HG03432 (cell line): Measurements from ENCODE around the gene ATF6.

ENCODE experiments used
- ATAC-seq: cut with Tn5 transposase; IDR thresholded peaks from one replicate; pipeline ENCODE4 v1.9.1; 2021; ENCODE audit warnings: mild to moderate bottlenecking, moderate library complexity; ENCODE audit not compliant: unreplicated experiment

Gene ATF6

GRCh38 chr1:161956097-161956496 lies 190.0 kb downstream of the ATF6 start:
- no peak for ATAC-seq

GRCh38 chr1:161956930-161957329 lies 190.8 kb downstream of the ATF6 start:
- ATAC-seq, result no peak

- ATAC-seq, result no peak
Observed at GRCh38 chr1:161958425-161958824, 192.3 kb downstream of the ATF6 start.

- peak; percentile 97 for ATAC-seq
Observed at GRCh38 chr1:161962091-161962887, 196.2 kb downstream of the ATF6 start.

GRCh38 chr1:161966067-161966466 lies 199.9 kb downstream of the ATF6 start:
- no peak for ATAC-seq

- ATAC-seq, result no peak
Observed at GRCh38 chr1:161970036-161970435, 203.9 kb downstream of the ATF6 start.

GRCh38 chr1:161970633-161971032 lies 204.5 kb downstream of the ATF6 start:
- no peak for ATAC-seq

- no peak for ATAC-seq
Observed at GRCh38 chr1:161972828-161973227, 206.7 kb downstream of the ATF6 start.

GRCh38 chr1:161973924-161974845 lies 208.1 kb downstream of the ATF6 start:
- no peak for ATAC-seq

GRCh38 chr1:161978011-161978790 lies 212.1 kb downstream of the ATF6 start:
- ATAC-seq, result no peak

- no peak for ATAC-seq
Observed at GRCh38 chr1:161981126-161981525, 215.0 kb downstream of the ATF6 start.

GRCh38 chr1:161981735-161982506 lies 215.8 kb downstream of the ATF6 start:
- ATAC-seq, result no peak

GRCh38 chr1:161982507-161982895 lies 216.4 kb downstream of the ATF6 start:
- no peak for ATAC-seq

- no peak for ATAC-seq
Observed at GRCh38 chr1:161982917-161983316, 216.8 kb downstream of the ATF6 start.

GRCh38 chr1:161983725-161984124 lies 217.6 kb downstream of the ATF6 start:
- ATAC-seq, result no peak

- ATAC-seq, result no peak
Observed at GRCh38 chr1:161985301-161985822, 219.2 kb downstream of the ATF6 start.

- no peak for ATAC-seq
Observed at GRCh38 chr1:161986328-161986727, 220.2 kb downstream of the ATF6 start.

GRCh38 chr1:161987303-161987702 lies 221.2 kb downstream of the ATF6 start:
- ATAC-seq, result no peak

- ATAC-seq, result no peak
Observed at GRCh38 chr1:161987872-161988271, 221.8 kb downstream of the ATF6 start.

GRCh38 chr1:161988413-161988812 lies 222.3 kb downstream of the ATF6 start:
- ATAC-seq, result no peak
